PC-3 (cell line): ENCODE measurements around the gene OR52E5. TPM values are rescaled to one million over a fixed set of nuclear protein-coding genes. Genes with fewer than 3 reads are reported as not detected.

Experiments used
- ATAC-seq: fragments of 200-7000 bp; cut with Tn5 transposase; 2 replicates; pipeline ENCODE4 v1.9.1; 2020; ENCODE audit warnings: mild to moderate bottlenecking, moderate library complexity
- BruUV-seq: library from RNA; stranded (reverse); fragments of 400-500 nt; replicated peaks from 2 replicates; lab custom pipeline; 2021; lab: Mats Ljungman, UMichigan
- CTCF ChIA-PET: fragments of 300-600 bp; sonication (Branson Sonifier 250); formaldehyde crosslinking; loops from one replicate; lab custom pipeline; 2022; ENCODE audit warnings: antibody characterized with exemption; lab: Charles Lee
- POLR2A ChIA-PET: fragments of 300-600 bp; sonication (Branson Sonifier 250); formaldehyde crosslinking; loops from one replicate; lab custom pipeline; 2022; ENCODE audit warnings: antibody characterized with exemption; ENCODE audit not compliant: unreplicated experiment; lab: Charles Lee
- DNase-seq: peaks from one replicate; pipeline ENCODE4 v3.0.0-alpha.2; 2015
- H2AFZ ChIP-seq: fragments of 300-600 bp; sonication (generic); 2 replicates; pipeline ENCODE4 v1.6.0; 2016; ENCODE audit warnings: antibody characterized with exemption, low read length
- H3F3A ChIP-seq: fragments of 300-600 bp; sonication (generic); one replicate; pipeline ENCODE4 v1.6.0; 2017; ENCODE audit warnings: antibody characterized with exemption, low read length, control low read depth, mild to moderate bottlenecking; ENCODE audit not compliant: unreplicated experiment
- H3K27ac ChIP-seq: fragments of 300-600 bp; sonication (generic); 2 replicates; pipeline ENCODE4 v1.5.1; 2016; ENCODE audit warnings: mild to moderate bottlenecking, low read length
- H3K27me3 ChIP-seq: fragments of 300-600 bp; sonication (generic); 2 replicates; pipeline ENCODE4 v1.6.1; 2016; ENCODE audit warnings: low read length, mixed read lengths
- H3K36me3 ChIP-seq: fragments of 300-600 bp; sonication (generic); 2 replicates; pipeline ENCODE4 v1.6.1; 2016; ENCODE audit warnings: low read depth, mixed run types, low read length, mixed read lengths
- H3K4me1 ChIP-seq: fragments of 300-600 bp; sonication (generic); 2 replicates; pipeline ENCODE4 v1.5.1; 2016; ENCODE audit warnings: low read length; ENCODE audit not compliant: insufficient read depth
- H3K4me2 ChIP-seq: fragments of 300-600 bp; sonication (generic); 2 replicates; pipeline ENCODE4 v1.6.0; 2016; ENCODE audit warnings: low read length
- H3K4me3 ChIP-seq: fragments of 300-600 bp; sonication (generic); 2 replicates; pipeline ENCODE4 v1.5.1; 2016; ENCODE audit warnings: mild to moderate bottlenecking, low read length, mixed read lengths
- H3K79me2 ChIP-seq: fragments of 300-600 bp; sonication (generic); 2 replicates; pipeline ENCODE4 v1.6.1; 2017; ENCODE audit warnings: low read length, mixed read lengths
- H3K9ac ChIP-seq: fragments of 300-600 bp; sonication (generic); 2 replicates; pipeline ENCODE4 v1.6.0; 2016; ENCODE audit warnings: mild to moderate bottlenecking, low read length
- H3K9me2 ChIP-seq: fragments of 300-600 bp; sonication (generic); replicated peaks from 2 replicates; pipeline ENCODE4 v1.6.1; 2016; ENCODE audit warnings: mixed run types, low read length, mixed read lengths
- H3K9me3 ChIP-seq: fragments of 300-600 bp; sonication (generic); 2 replicates; pipeline ENCODE4 v1.6.1; 2016; ENCODE audit warnings: low read length, mixed read lengths
- H4K20me1 ChIP-seq: fragments of 300-600 bp; sonication (generic); 2 replicates; pipeline ENCODE4 v1.6.1; 2016; ENCODE audit warnings: low read length, mixed read lengths
- EZH2 ChIP-seq: fragments of 300-600 bp; sonication (generic); IDR thresholded peaks from one replicate; pipeline ENCODE4 v1.6.1; 2017; ENCODE audit warnings: antibody characterized with exemption, mild to moderate bottlenecking, low read length; ENCODE audit not compliant: unreplicated experiment
- EZH2phosphoT487 ChIP-seq: fragments of 300-600 bp; sonication (generic); IDR thresholded peaks from 2 replicates; pipeline ENCODE4 v1.6.1; 2018; ENCODE audit warnings: mild to moderate bottlenecking, antibody characterized with exemption, low read length, borderline replicate concordance
- intact Hi-C: fragments of 100-400 bp; cut with micrococcal nuclease; formaldehyde crosslinking; loops from 2 replicates; pipeline ENCODE4 v1.9.0; 2023
- total RNA-seq: library from RNA; depleted of rRNA; stranded (reverse); fragments of >200 nt; gene quantifications from 2 replicates; pipeline ENCODE4 v1.2.3, GENCODE V29; 2014
- TF ChIP-seq, protein P1 (sequence below): fragments of 300-600 bp; sonication (generic); conservative IDR thresholded peaks from 2 replicates; pipeline ENCODE4 v1.5.1; 2017; ENCODE audit warnings: antibody characterized with exemption, low read depth, mild to moderate bottlenecking, low read length

OR52E5 gene
- total RNA-seq, 1 experiment from 2014 or later: not detected

DNA sequence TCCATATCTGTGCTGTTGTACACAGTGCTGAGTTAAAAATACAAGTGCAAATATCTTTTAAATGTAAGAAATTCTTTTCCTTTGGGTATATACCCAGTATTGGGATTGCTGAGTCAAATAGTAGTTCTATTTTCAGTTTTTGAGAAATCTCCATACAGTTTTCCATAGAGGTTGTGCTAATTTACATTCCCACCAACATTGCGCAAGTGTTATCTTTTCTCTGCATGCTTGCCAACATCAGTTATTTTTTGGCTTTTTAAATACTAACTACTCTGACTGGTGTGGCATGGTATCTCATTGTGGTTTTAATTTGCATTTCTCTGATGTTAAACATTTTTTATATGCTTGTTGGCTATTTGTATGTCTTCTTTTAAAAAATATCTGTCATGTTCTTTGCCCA lies 42.0 kb upstream of the OR52E5 start:
- H3K4me3 ChIP-seq: no peak overlapping the region
- no peak overlapping the region for H3K9ac ChIP-seq
- ChIA-PET POLR2A (no interaction called here), CTCF (no interaction called here)
- H3K79me2 ChIP-seq: no peaks in the 10 kb centered on the region
- H3K9me3 ChIP-seq: no peaks in the 10 kb centered on the region
- no peak overlapping the region for H3K27ac ChIP-seq
- no peaks in the 10 kb centered on the region for H3K27me3 ChIP-seq
- H3K4me1 ChIP-seq: no peaks in the 10 kb centered on the region
- TF ChIP-seq EZH2phosphoT487 (no peak), EZH2 (no peak)
- TF ChIP-seq, protein P1, sequence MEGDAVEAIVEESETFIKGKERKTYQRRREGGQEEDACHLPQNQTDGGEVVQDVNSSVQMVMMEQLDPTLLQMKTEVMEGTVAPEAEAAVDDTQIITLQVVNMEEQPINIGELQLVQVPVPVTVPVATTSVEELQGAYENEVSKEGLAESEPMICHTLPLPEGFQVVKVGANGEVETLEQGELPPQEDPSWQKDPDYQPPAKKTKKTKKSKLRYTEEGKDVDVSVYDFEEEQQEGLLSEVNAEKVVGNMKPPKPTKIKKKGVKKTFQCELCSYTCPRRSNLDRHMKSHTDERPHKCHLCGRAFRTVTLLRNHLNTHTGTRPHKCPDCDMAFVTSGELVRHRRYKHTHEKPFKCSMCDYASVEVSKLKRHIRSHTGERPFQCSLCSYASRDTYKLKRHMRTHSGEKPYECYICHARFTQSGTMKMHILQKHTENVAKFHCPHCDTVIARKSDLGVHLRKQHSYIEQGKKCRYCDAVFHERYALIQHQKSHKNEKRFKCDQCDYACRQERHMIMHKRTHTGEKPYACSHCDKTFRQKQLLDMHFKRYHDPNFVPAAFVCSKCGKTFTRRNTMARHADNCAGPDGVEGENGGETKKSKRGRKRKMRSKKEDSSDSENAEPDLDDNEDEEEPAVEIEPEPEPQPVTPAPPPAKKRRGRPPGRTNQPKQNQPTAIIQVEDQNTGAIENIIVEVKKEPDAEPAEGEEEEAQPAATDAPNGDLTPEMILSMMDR: no peak
- intact Hi-C loops: no loop called here
- no TSS peak for BruUV-seq
- H3K9me2 ChIP-seq: no peaks in the 10 kb centered on the region
- ATAC-seq: no peak
- no peaks in the 10 kb centered on the region for H4K20me1 ChIP-seq
- no peak for DNase-seq
- H2AFZ ChIP-seq: no peak overlapping the region
- no peaks in the 10 kb centered on the region for H3K36me3 ChIP-seq
- no peaks in the 10 kb centered on the region for H3F3A ChIP-seq
- H3K4me2 ChIP-seq: no peak overlapping the region

DNA sequence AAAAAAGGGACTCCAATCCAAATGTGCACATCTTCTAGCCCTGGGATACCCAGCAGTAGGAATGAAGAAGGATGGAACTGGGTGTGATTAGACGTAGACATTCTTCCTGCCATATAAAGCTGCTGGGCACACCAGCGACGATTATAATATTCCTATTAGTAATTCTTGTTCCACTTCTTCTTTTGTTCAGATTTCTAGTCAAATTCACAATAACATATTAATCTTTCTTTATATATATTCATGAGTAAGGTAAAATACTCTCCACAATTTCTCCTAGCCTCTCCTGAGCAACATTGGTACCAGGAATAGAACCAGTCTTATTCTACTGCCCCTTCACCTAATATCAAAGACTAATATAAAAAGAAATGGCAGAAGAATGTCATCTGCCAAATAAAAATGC lies 35.4 kb upstream of the OR52E5 start, which contains the start of gene OR52E8:
TSS of gene OR52E8 (minus strand) at position 101 of the 400 bp plus-strand sequence. CDS start at position 101, 0 bp downstream.
- Histone ChIP-seq H3K27ac (no peak within 1 kb of the TSS), H3F3A (no peaks in the 10 kb centered on the region), H3K36me3 (no peaks in the 10 kb centered on the region), H3K9me3 (no peaks in the 10 kb centered on the region), H3K79me2 (no peaks in the 10 kb centered on the region), H4K20me1 (no peaks in the 10 kb centered on the region), H3K9me2 (no peaks in the 10 kb centered on the region), H3K27me3 (no peaks in the 10 kb centered on the region; the same call in 1 of the 2 replicates), H3K4me3 (no peak within 1 kb of the TSS), H3K9ac (no peak within 1 kb of the TSS), H2AFZ (no peak within 1 kb of the TSS), H3K4me2 (no peak within 1 kb of the TSS), H3K4me1 (no peaks in the 10 kb centered on the region)
- no peak for TF ChIP-seq EZH2phosphoT487
- TF ChIP-seq, protein P1: no peak
- no peak for TF ChIP-seq EZH2
- ATAC-seq: no peak
- ChIA-PET CTCF (no interaction called here), POLR2A (no interaction called here)
- DNase-seq: no peak
- intact Hi-C loops: no loop called here
- BruUV-seq: no TSS peak

DNA sequence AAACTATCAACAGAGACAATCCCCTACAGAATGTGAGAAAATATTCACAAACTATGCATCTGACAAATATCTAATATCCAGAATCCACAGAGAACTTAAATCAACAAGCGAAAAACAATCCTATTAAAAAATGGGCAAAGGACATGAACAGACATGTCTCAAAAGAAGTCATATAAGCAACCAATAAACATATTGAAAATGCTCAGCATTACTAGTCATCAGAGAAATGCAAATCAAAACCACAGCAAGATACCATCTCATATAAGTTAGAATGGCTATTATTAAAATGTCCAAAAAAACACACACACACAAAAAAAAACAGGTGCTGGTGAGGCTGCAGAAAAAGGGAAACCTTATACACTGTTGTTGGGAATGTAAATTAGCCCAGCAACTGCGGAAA lies 27.2 kb upstream of the OR52E5 start:
- POLR2A ChIA-PET: no interaction called here
- Histone ChIP-seq H2AFZ (no peak overlapping the region), H3K79me2 (no peaks in the 10 kb centered on the region), H3K4me1 (no peaks in the 10 kb centered on the region), H3K9me2 (no peaks in the 10 kb centered on the region), H3K36me3 (no peaks in the 10 kb centered on the region), H3K27me3 (peaks cover 4% of the 10 kb centered on the region; the same call in 1 of the 2 replicates), H3K4me3 (no peak overlapping the region), H3F3A (no peaks in the 10 kb centered on the region), H3K9ac (no peak overlapping the region), H3K4me2 (no peak overlapping the region), H3K9me3 (no peaks in the 10 kb centered on the region), H3K27ac (no peak overlapping the region), H4K20me1 (no peaks in the 10 kb centered on the region)
- no TSS peak for BruUV-seq
- intact Hi-C loops: no loop called here
- DNase-seq (no peak), ATAC-seq (no peak)
- CTCF ChIA-PET: no interaction called here
- no peak for TF ChIP-seq EZH2
- TF ChIP-seq, protein P1: no peak
- no peak for TF ChIP-seq EZH2phosphoT487
